ENCODE measurements around the gene PGAM1.

- peak; percentile 19 to 67 for TF ChIP-seq POLR2A (IDR thresholded peaks at IDR 0.05)
- peak in 2 of 5 experiments; percentile 17 to 33 for TF ChIP-seq CTCF (IDR thresholded peaks at IDR 0.05)
These were observed 20.0 kb downstream of the PGAM1 start, which contains the start of the genes EXOSC1 and ZDHHC16 for GRCh38 chr10:97445722-97446639.
